ENCODE results near the gene TEKT1.

- no peak for TF ChIP-seq CTCF (conservative IDR thresholded peaks at IDR 0.05 in 1 of 2, IDR thresholded peaks at IDR 0.05 in 1 of 2; ENCODE audit: extremely low read depth in 1 of 2, insufficient read depth in 1 of 2, low read depth in 1 of 2, low read length in 2 of 2)
- no peak for TF ChIP-seq EZH2 (IDR thresholded peaks at IDR 0.05; ENCODE audit: borderline replicate concordance, low read length)
Measured at GRCh38 chr17:6789146-6789545, 42.4 kb downstream of the TEKT1 start.
